ENCODE results near the gene UBAP1. TPM values are rescaled to one million over a fixed set of nuclear protein-coding genes. Genes with fewer than 3 reads are reported as not detected.

Gene UBAP1
- polyA plus RNA-seq, 1 of the 3 experiments (the other 2 are of a cell fraction) = 26.3 TPM

GRCh38 chr9:34219421-34219820 is 40.6 kb downstream of the UBAP1 start:
- Histone ChIP-seq H3K79me2 (ENCODE audit: insufficient read depth) (peaks cover 37% of the 10 kb centered on the region), H3K36me3 (replicated peaks in 1 of 2; ENCODE audit: control insufficient read depth in 1 of 2, insufficient read depth in 2 of 2, low read length in 1 of 2) (peaks cover 0 to 5% of the 10 kb centered on the region in 2 experiments), H3K9me3 (no peaks in the 10 kb centered on the region), H3K4me3 (ENCODE audit: low read depth in 2 of 2, low read length in 1 of 2) (no peak overlapping the region), H3K4me2 (no peak overlapping the region), H3F3A (replicated peaks; ENCODE audit: insufficient read depth) (peaks cover 17% of the 10 kb centered on the region), H2AFZ (ENCODE audit: low read depth) (no peak overlapping the region), H4K20me1 (ENCODE audit: insufficient read depth) (peaks cover 13% of the 10 kb centered on the region), H3K4me1 (ENCODE audit: control insufficient read depth in 1 of 2, insufficient read depth in 2 of 2, low read depth in 1 of 2, low read length in 1 of 2) (peaks cover 6 to 10% of the 10 kb centered on the region in 2 experiments), H3K9me2 (no peaks in the 10 kb centered on the region), H3K27me3 (ENCODE audit: insufficient read depth) (no peaks in the 10 kb centered on the region), H3K9ac (no peak overlapping the region), H3K27ac (ENCODE audit: low read depth in 2 of 2, low read length in 1 of 2) (no peak overlapping the region)
- ChIA-PET POLR2A (no interaction called here), CTCF (no interaction called here)
- DNase-seq = no peak
- WGBS (ENCODE audit: low lambda C conversion rate) = 85% methylated on average over 1 of the region's 1 CpG
- TF ChIP-seq GATA2 (CRISPR knock-in tag; IDR thresholded peaks at IDR 0.05) (no peak), SMC3 (IDR thresholded peaks at IDR 0.05; ENCODE audit: low read depth, low read length) (no peak), FOXJ3 (CRISPR knock-in tag; IDR thresholded peaks at IDR 0.05) (no peak), NFIC (IDR thresholded peaks at IDR 0.05; ENCODE audit: borderline replicate concordance) (no peak), NRF1 (IDR thresholded peaks at IDR 0.05; ENCODE audit: low read depth, low read length) (no peak), TEAD4 (IDR thresholded peaks at IDR 0.05; ENCODE audit: borderline replicate concordance, insufficient read depth) (no peak)

- ChIA-PET CTCF (interaction anchor here (0.8 kb wide), 1 partner anchor 29 kb away, joined by 3 read pairs; no protein-coding TSS in a partner anchor), POLR2A (no interaction called here)
- Histone ChIP-seq H3K27me3 (ENCODE audit: insufficient read depth) (no peaks in the 10 kb centered on the region), H2AFZ (ENCODE audit: low read depth) (no peak overlapping the region), H3K4me3 (ENCODE audit: low read depth in 2 of 2, low read length in 1 of 2) (no peak overlapping the region), H3K9me3 (no peaks in the 10 kb centered on the region), H3K9me2 (no peaks in the 10 kb centered on the region), H3K27ac (ENCODE audit: low read depth in 2 of 2, low read length in 1 of 2) (no peak overlapping the region), H4K20me1 (ENCODE audit: insufficient read depth) (peaks cover 13% of the 10 kb centered on the region), H3K4me2 (no peak overlapping the region), H3K79me2 (ENCODE audit: insufficient read depth) (peaks cover 39% of the 10 kb centered on the region), H3K36me3 (replicated peaks in 1 of 2; ENCODE audit: control insufficient read depth in 1 of 2, insufficient read depth in 2 of 2, low read length in 1 of 2) (peaks cover 0 to 6% of the 10 kb centered on the region in 2 experiments), H3K4me1 (ENCODE audit: control insufficient read depth in 1 of 2, insufficient read depth in 2 of 2, low read depth in 1 of 2, low read length in 1 of 2) (peaks cover 6 to 10% of the 10 kb centered on the region in 2 experiments), H3K9ac (no peak overlapping the region), H3F3A (replicated peaks; ENCODE audit: insufficient read depth) (peaks cover 17% of the 10 kb centered on the region)
- TF ChIP-seq EP300 (IDR thresholded peaks at IDR 0.05; ENCODE audit: borderline replicate concordance in 1 of 2, low read depth in 1 of 2, low read length in 1 of 2) (no peak), NFIC (IDR thresholded peaks at IDR 0.05; ENCODE audit: borderline replicate concordance) (no peak), GATA2 (CRISPR knock-in tag; IDR thresholded peaks at IDR 0.05) (no peak), SMC3 (IDR thresholded peaks at IDR 0.05; ENCODE audit: low read depth, low read length) (no peak), USF2 (IDR thresholded peaks at IDR 0.05; ENCODE audit: borderline replicate concordance, low read depth, low read length) (no peak), RFX5 (IDR thresholded peaks at IDR 0.05; ENCODE audit: low read length) (no peak), MAX (IDR thresholded peaks at IDR 0.05; ENCODE audit: low read depth) (no peak), CTCF (IDR thresholded peaks at IDR 0.05) (no peak), YY1 (IDR thresholded peaks at IDR 0.05; ENCODE audit: low read depth) (no peak)
- WGBS (ENCODE audit: low lambda C conversion rate) = 92% methylated on average over 8 of the region's 8 CpGs
- DNase-seq = no peak
Observed at GRCh38 chr9:34220218-34220617, 41.4 kb downstream of the UBAP1 start.

Measured in SK-N-SH (cell line).